ENCODE measurements around the gene CAMK2G.
A peak's percentile ranks its signal among the peaks of the same experiment; 100 is the strongest.
"Not testable (repeated sequence)": the region's sequence is repeated elsewhere in the genome, so short reads cannot be mapped to it uniquely, and the experiment has no call there.

The CAMK2G gene

DNA sequence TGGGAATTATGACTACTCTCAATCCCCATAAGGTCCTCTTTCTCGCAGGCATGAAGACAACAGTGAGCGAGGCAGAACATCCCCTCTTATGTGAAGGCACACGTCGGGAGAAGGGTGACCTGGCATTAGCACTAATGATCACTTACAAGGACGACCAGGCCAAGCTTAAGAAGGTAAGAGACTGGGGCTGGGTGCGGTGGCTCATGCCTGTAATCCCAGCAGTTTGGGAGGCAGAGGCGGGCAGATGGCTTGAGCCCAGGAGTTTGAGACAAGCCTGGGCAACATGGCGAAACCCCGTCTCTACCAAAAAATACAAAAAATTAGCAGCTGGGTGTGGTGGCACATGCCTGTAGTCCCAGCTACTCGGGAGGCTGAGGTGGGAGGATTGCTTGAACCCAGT is 78.9 kb downstream of the CAMK2G start:
- H3K36me3 ChIP-seq (ENCODE audit: control insufficient read depth, insufficient read depth, low read length, severe bottlenecking), result peaks cover 96% of the 10 kb centered on the region
- not testable (repeated sequence) for H3K4me1 ChIP-seq (ENCODE audit: control insufficient read depth, insufficient read depth, low read length); H3K27me3 ChIP-seq (replicated peaks; ENCODE audit: control insufficient read depth, insufficient read depth, low read length); H3K9ac ChIP-seq (ENCODE audit: low read length); H3K9me3 ChIP-seq (ENCODE audit: control insufficient read depth, low read length); DNase-seq (ENCODE audit: low read depth); H3K4me3 ChIP-seq (ENCODE audit: low read length)

DNA sequence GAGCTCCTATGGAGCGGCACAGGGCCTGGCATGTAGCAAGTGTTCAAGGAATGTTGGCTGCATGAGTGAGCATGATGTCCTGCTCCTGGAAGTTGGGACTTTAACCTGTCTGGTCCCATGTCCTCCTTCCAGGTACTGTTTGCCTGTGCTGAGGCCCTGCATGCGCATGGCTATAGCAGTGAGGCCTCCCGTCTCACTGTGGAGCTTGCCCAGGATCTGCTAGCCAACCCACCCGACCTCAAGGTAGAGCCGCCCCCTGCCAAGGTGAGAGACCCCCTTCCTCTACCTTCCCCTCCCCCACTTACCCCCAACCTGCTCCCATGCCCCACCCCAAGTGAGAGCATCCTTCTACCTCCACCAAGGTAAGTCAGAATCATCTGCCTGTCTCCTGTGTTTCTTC is 80.9 kb downstream of the CAMK2G start:
- Histone ChIP-seq H3K9me3 (ENCODE audit: control insufficient read depth, low read length) (no peaks in the 10 kb centered on the region), H3K27me3 (replicated peaks; ENCODE audit: control insufficient read depth, insufficient read depth, low read length) (no peaks in the 10 kb centered on the region), H3K4me3 (ENCODE audit: low read length) (no peak overlapping the region), H3K4me1 (ENCODE audit: control insufficient read depth, insufficient read depth, low read length) (no peaks in the 10 kb centered on the region), H3K9ac (ENCODE audit: low read length) (no peak overlapping the region), H3K36me3 (ENCODE audit: control insufficient read depth, insufficient read depth, low read length, severe bottlenecking) (peaks cover 94% of the 10 kb centered on the region)
- no peak for DNase-seq (ENCODE audit: low read depth)

DNA sequence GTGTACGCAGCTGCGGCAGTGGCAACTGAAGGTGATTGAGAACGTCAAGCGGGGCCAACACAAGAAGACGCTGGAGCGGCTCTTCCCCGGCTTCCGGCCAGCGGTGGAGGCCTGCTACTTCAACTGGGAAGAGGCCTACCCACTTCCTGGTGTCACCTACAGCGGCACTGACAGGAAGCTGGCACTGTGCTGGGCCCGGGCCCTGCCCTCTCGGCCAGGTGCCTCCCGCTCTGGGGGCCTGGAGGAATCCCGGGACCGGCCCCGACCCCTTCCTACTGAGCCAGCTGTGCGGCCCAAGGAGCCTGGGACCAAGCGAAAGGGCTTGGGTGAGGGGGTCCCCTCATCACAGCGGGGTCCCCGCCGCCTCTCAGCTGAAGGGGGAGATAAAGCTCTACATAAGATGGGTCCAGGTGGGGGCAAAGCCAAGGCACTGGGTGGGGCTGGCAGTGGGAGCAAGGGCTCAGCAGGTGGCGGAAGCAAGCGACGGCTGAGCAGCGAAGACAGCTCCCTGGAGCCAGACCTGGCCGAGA is 82.4 kb downstream of the CAMK2G start:
- peaks cover 12% of the 10 kb centered on the region for H3K4me1 ChIP-seq (ENCODE audit: control insufficient read depth, insufficient read depth, low read length)
- no peak overlapping the region for H3K4me3 ChIP-seq (ENCODE audit: low read length)
- DNase-seq (ENCODE audit: low read depth), result no peak
- no peaks in the 10 kb centered on the region for H3K9me3 ChIP-seq (ENCODE audit: control insufficient read depth, low read length)
- no peak overlapping the region for H3K9ac ChIP-seq (ENCODE audit: low read length)
- H3K27me3 ChIP-seq (replicated peaks; ENCODE audit: control insufficient read depth, insufficient read depth, low read length), result no peaks in the 10 kb centered on the region
- peaks cover 78% of the 10 kb centered on the region for H3K36me3 ChIP-seq (ENCODE audit: control insufficient read depth, insufficient read depth, low read length, severe bottlenecking)

DNA sequence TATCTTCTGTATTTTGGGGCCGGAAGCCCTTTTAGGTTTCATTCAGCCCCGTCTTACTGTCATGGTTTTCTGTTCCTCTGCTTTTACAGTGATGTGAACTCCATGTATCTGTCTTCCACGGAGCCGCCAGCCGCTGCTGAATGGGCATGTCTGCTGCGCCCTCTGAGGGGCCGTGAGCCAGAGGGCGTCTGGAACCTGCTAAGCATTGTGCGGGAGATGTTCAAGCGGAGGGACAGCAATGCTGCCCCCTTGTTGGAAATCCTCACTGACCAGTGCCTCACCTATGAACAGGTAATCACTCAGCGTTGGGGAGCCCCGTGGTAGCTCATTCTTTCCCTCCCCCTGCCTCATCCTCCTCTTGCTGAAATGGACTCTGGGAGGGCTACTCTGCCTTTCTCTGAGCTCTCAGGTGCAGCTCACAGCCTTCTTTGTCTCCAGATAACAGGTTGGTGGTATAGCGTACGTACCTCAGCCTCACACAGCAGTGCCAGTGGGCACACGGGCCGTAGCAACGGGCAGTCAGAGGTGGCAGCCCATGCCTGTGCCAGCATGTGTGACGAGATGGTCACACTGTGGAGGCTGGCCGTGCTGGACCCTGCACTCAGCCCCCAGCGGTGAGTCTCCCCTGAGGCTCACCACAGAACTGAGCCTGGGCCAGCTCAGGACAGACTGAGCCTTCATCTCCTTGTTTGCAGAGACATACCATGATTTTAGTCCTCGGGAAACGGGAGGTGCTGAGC is 83.3 kb downstream of the CAMK2G start:
- Histone ChIP-seq H3K36me3 (ENCODE audit: control insufficient read depth, insufficient read depth, low read length, severe bottlenecking) (peaks cover 70% of the 10 kb centered on the region), H3K27me3 (replicated peaks; ENCODE audit: control insufficient read depth, insufficient read depth, low read length) (no peaks in the 10 kb centered on the region), H3K9ac (ENCODE audit: low read length) (no peak overlapping the region), H3K4me3 (ENCODE audit: low read length) (no peak overlapping the region), H3K9me3 (ENCODE audit: control insufficient read depth, low read length) (no peaks in the 10 kb centered on the region), H3K4me1 (ENCODE audit: control insufficient read depth, insufficient read depth, low read length) (peaks cover 16% of the 10 kb centered on the region)
- no peak for DNase-seq (ENCODE audit: low read depth)

DNA sequence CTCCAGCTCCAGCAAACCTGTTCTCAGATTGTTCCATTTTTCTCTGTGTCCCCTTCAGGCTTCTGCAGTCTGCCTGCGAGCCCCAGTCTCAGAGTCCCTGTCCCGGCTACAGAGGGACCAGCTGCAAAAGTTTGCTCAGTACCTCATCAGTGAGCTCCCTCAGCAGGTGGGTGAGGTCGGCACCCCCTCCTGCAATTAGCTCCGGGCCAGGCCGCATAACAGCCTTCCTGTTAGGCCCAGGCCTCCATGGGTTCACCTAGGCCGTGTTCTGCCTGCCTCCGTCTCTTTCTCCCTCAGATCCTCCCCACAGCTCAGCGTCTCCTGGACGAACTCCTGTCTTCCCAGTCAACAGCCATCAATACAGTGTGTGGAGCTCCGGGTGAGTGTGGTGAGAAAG is 84.7 kb downstream of the CAMK2G start:
- H3K27me3 ChIP-seq (replicated peaks; ENCODE audit: control insufficient read depth, insufficient read depth, low read length), result no peaks in the 10 kb centered on the region

DNA sequence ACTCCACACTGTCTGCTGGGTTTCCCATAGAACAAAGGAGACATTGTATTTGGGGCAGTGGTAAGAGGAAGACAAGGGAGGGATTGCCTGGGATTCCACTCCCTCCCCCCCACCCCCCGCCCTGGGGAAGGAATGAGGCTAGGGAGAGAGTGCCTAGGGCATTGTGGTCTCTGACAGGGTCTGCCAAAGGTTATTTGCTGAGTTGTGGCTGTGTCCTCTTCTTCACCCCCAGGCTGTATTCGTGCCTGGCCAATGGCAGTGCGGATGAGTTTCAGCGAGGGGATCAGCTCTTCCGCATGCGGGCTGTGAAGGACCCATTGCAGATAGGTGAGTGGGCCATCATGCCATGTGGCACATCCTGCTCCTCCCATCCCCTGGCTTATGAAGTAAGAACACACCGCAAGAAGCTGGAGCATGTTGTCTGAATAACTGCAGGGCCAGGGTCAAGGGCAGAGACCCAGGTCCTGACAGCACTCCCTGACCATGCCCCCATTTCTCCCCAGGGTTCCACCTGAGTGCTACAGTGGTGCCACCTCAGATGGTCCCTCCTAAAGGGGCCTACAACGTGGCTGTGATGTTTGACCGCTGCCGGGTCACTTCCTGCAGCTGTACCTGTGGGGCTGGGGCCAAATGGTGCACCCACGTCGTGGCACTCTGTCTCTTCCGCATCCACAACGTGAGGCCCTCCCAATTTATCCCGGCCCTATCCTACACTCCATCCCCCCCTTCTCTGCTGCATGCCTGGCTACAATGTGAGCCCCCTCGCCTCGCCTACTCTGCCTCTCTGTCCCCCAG is 85.3 kb downstream of the CAMK2G start:
- peaks cover 50% of the 10 kb centered on the region for H3K36me3 ChIP-seq (ENCODE audit: control insufficient read depth, insufficient read depth, low read length, severe bottlenecking)
- no peaks in the 10 kb centered on the region for H3K27me3 ChIP-seq (replicated peaks; ENCODE audit: control insufficient read depth, insufficient read depth, low read length)
- H3K9ac ChIP-seq (ENCODE audit: low read length), result no peak overlapping the region
- no peak overlapping the region for H3K4me3 ChIP-seq (ENCODE audit: low read length)
- no peak for DNase-seq (ENCODE audit: low read depth)
- no peaks in the 10 kb centered on the region for H3K9me3 ChIP-seq (ENCODE audit: control insufficient read depth, low read length)
- H3K4me1 ChIP-seq (ENCODE audit: control insufficient read depth, insufficient read depth, low read length), result peaks cover 21% of the 10 kb centered on the region

More for the DNA sequence above, 84.7 kb downstream of the CAMK2G start:
- peaks cover 56% of the 10 kb centered on the region for H3K36me3 ChIP-seq (ENCODE audit: control insufficient read depth, insufficient read depth, low read length, severe bottlenecking)
- H3K4me1 ChIP-seq (ENCODE audit: control insufficient read depth, insufficient read depth, low read length), result peaks cover 20% of the 10 kb centered on the region
- H3K9me3 ChIP-seq (ENCODE audit: control insufficient read depth, low read length), result no peaks in the 10 kb centered on the region
- DNase-seq (ENCODE audit: low read depth), result no peak
- no peak overlapping the region for H3K4me3 ChIP-seq (ENCODE audit: low read length)
- H3K9ac ChIP-seq (ENCODE audit: low read length), result no peak overlapping the region

DNA sequence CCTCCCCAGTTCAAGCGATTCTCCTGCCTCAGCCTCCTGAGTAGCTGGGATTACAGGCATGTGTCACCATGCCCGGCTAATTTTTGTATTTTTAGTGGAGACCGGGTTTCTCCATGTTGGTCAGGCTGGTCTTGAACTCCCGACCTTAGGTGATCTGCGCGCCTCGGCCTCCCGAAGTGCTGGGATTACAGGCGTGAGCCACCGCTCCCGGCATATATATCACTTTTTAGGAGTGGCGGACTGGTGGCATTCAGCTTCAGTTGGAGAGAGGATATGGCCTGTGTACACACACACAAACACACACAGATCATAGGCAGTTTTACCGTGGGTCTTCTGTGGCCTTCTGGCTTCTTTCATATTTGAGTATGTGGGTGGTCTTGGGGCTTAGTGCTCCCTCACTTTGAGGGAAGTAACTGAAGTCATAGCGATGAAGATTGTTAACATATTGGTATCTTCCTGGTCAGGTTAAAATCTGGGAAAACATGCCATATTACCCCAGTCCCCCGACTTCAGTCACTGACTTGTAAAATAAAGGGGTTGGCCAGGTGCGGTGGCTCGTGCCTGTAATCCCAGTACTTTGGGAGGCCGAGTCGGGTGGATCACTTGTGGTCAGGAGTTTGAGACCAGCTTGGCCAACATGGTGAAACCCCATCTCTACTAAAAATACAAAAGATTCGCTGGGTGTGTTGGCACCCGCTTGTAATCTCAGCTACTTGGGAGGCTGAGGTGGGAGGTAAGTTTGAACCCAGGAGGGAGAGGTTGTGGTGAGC is 87.1 kb downstream of the CAMK2G start:
- DNase-seq (ENCODE audit: low read depth); H3K27me3 ChIP-seq (replicated peaks; ENCODE audit: control insufficient read depth, insufficient read depth, low read length); H3K9me3 ChIP-seq (ENCODE audit: control insufficient read depth, low read length): not testable (repeated sequence)
- Histone ChIP-seq H3K4me3 (ENCODE audit: low read length) (peak overlapping the region; percentile 97), H3K9ac (ENCODE audit: low read length) (peak overlapping the region; percentile 96), H3K4me1 (ENCODE audit: control insufficient read depth, insufficient read depth, low read length) (peaks cover 31% of the 10 kb centered on the region), H3K36me3 (ENCODE audit: control insufficient read depth, insufficient read depth, low read length, severe bottlenecking) (peaks cover 32% of the 10 kb centered on the region)

DNA sequence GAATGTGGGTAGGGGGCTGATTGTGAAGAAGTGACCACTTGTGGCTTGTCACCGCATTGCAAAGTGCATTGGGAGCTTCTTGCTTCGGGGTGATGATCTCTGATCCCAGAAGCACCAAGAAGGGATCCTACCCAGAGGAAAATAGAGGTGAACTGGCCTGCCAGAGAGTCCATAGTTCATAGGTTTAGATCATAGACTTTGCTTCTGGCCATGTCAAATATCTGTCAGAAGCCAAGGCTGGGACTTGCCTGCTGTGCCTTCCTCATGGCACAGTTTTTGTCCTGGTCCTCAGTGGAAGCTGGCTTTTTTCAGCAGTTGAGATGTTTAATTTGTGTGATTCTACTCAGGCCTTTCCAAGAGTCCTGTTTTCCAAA is 87.9 kb downstream of the CAMK2G start:
- DNase-seq (ENCODE audit: low read depth), result no peak
- no peaks in the 10 kb centered on the region for H3K27me3 ChIP-seq (replicated peaks; ENCODE audit: control insufficient read depth, insufficient read depth, low read length)
- peaks cover 31% of the 10 kb centered on the region for H3K4me1 ChIP-seq (ENCODE audit: control insufficient read depth, insufficient read depth, low read length)
- no peaks in the 10 kb centered on the region for H3K9me3 ChIP-seq (ENCODE audit: control insufficient read depth, low read length)
- peak overlapping the region; percentile 96 for H3K9ac ChIP-seq (ENCODE audit: low read length)
- peak overlapping the region; percentile 97 for H3K4me3 ChIP-seq (ENCODE audit: low read length)
- H3K36me3 ChIP-seq (ENCODE audit: control insufficient read depth, insufficient read depth, low read length, severe bottlenecking), result peaks cover 25% of the 10 kb centered on the region

DNA sequence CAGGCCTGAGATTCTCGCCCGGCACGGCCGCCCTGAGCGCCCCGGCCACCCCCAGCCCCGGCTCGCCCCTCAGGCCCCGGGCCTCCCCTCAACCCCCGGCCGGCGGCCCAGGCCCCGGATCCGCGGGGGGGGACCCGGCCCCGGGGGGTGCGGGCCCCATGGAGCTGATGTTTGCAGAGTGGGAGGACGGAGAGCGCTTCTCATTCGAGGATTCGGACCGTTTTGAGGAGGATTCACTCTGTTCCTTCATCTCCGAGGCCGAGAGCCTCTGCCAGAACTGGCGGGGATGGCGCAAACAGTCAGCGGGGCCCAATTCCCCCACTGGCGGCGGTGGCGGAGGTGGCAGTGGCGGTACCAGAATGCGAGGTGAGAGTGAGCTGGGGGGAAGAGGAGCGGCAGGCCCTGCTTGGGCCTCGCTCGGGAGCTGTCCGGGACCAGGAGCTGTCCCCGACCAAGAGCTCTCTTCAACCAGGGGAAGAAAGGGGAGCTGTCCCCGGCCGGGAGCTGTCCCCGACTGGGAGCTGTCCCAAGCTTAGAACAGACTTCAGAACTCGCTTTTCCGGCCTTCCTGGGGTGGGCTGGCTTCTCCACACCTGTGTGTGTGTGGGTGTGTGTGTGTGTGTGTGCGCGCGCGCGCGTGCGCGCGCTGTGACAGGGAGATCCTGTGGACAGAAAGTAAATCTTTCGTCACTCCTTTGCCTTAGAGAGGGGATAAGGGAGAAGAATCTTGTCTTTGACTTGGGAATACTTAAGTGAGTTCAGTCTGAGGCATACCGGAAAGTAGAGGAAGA is 88.4 kb downstream of the CAMK2G start:
- H3K9me3 ChIP-seq (ENCODE audit: control insufficient read depth, low read length), result no peaks in the 10 kb centered on the region
- DNase-seq (ENCODE audit: low read depth), result peak; percentile 67
- no peaks in the 10 kb centered on the region for H3K27me3 ChIP-seq (replicated peaks; ENCODE audit: control insufficient read depth, insufficient read depth, low read length)
- H3K4me3 ChIP-seq (ENCODE audit: low read length), result peak overlapping the region; percentile 97
- H3K9ac ChIP-seq (ENCODE audit: low read length), result peak overlapping the region; percentile 96
- peaks cover 35% of the 10 kb centered on the region for H3K4me1 ChIP-seq (ENCODE audit: control insufficient read depth, insufficient read depth, low read length)
- H3K36me3 ChIP-seq (ENCODE audit: control insufficient read depth, insufficient read depth, low read length, severe bottlenecking), result peaks cover 19% of the 10 kb centered on the region

DNA sequence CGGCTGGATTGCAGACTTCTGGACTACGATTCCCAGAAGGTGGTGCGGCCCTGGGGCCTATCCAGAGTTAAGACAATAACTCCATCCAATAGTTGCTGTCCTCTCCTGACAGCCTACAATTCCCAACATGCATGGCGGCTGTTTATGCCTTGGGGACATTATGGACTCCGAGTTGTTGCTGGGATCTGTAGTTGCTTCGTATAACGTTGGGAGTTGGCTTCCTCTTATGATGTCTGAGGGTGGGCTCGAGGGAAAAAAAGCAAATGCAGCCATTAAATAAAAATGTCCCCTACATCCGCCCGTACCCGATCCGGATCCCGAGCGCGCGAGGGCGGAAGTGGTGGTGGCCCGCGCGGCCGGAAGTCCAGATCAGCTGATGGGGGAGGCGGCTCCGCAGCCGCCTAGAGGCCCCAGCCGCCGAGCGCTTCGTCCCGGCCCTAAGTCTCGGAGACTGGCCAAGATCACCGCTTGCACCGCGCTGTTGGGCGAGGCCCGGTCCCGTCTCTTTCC is 89.1 kb downstream of the CAMK2G start, which contains the start of gene ZSWIM8:
Gene ZSWIM8, plus strand, starts transcription at position 396 of the 510 bp plus-strand sequence. CDS start 273 bp downstream, outside the sequence.
- Histone ChIP-seq H3K27me3 (replicated peaks; ENCODE audit: control insufficient read depth, insufficient read depth, low read length) (no peaks in the 10 kb centered on the region), H3K4me3 (ENCODE audit: low read length) (peak within 1 kb of the TSS; percentile 97), H3K9ac (ENCODE audit: low read length) (peak within 1 kb of the TSS; percentile 96), H3K4me1 (ENCODE audit: control insufficient read depth, insufficient read depth, low read length) (peaks cover 41% of the 10 kb centered on the region), H3K9me3 (ENCODE audit: control insufficient read depth, low read length) (no peaks in the 10 kb centered on the region), H3K36me3 (ENCODE audit: control insufficient read depth, insufficient read depth, low read length, severe bottlenecking) (peaks cover 14% of the 10 kb centered on the region)
- DNase-seq (ENCODE audit: low read depth), result peak; percentile 97

Data from adipocyte (in vitro differentiated cells).